CD4-positive, CD25-positive, alpha-beta regulatory T cell (primary cell): ENCODE measurements around the gene PLXND1. TPM values are rescaled to one million over a fixed set of nuclear protein-coding genes. Genes with fewer than 3 reads are reported as not detected.

Experiments used
- ATAC-seq, 2 donors: fragments of 150-1000 bp; cut with Tn5 transposase; one replicate each; pipeline ENCODE4 v1.10.0; 2021; ENCODE audit warnings: low read depth in 2 of 2, moderate number of reproducible peaks in 2 of 2, moderate library complexity in 1 of 2
- DNase-seq, 3 donors: peaks; one replicate each; pipeline versions ENCODE4 v3.0.0 to v3.0.0-alpha.2; 2012 to 2022; ENCODE audit warnings: mixed read lengths in 1 of 3
- H3K27ac ChIP-seq: one replicate; pipeline ENCODE4 v1.7.0; 2013; ENCODE audit warnings: mild to moderate bottlenecking, low read length; ENCODE audit not compliant: insufficient read depth, poor library complexity, severe bottlenecking
- H3K27me3 ChIP-seq: one replicate; pipeline ENCODE4 v1.7.0; 2013; ENCODE audit warnings: low read length; ENCODE audit not compliant: control insufficient read depth, insufficient read depth
- H3K36me3 ChIP-seq: one replicate; pipeline ENCODE4 v1.7.0; 2013; ENCODE audit warnings: mild to moderate bottlenecking, low read length, moderate library complexity; ENCODE audit not compliant: control insufficient read depth, insufficient read depth
- H3K4me1 ChIP-seq: 2 replicates; pipeline ENCODE4 v1.7.0; 2013; ENCODE audit warnings: mild to moderate bottlenecking, low read length; ENCODE audit not compliant: insufficient read depth, control insufficient read depth, poor library complexity, severe bottlenecking
- H3K4me3 ChIP-seq: one replicate; pipeline ENCODE4 v1.7.0; 2013; ENCODE audit warnings: low read depth, mild to moderate bottlenecking, low read length, moderate library complexity
- H3K9me3 ChIP-seq, 2 experiments: 1 replicate in 1 of 2; 2 replicates in 1 of 2; pipeline ENCODE4 v1.7.0; 2013; ENCODE audit warnings: low read length in 2 of 2, mild to moderate bottlenecking in 1 of 2, moderate library complexity in 1 of 2; ENCODE audit not compliant: control insufficient read depth in 2 of 2
- H3K27ac Mint-ChIP-seq, 3 donors: one replicate each; pipeline ENCODE4 v1.8.0; 2020 to 2022; ENCODE audit warnings: mild to moderate bottlenecking in 3 of 3, mixed read lengths in 3 of 3, moderate library complexity in 2 of 3
- H3K27me3 Mint-ChIP-seq: one replicate; pipeline ENCODE4 v1.8.0; 2022; ENCODE audit warnings: mild to moderate bottlenecking, mixed read lengths
- H3K36me3 Mint-ChIP-seq: one replicate; pipeline ENCODE4 v1.8.0; 2020; ENCODE audit warnings: mixed read lengths
- H3K4me1 Mint-ChIP-seq, 4 donors: one replicate each; pipeline ENCODE4 v1.8.0; 2020 to 2022; ENCODE audit warnings: mixed read lengths in 4 of 4, mild to moderate bottlenecking in 1 of 4
- H3K4me3 Mint-ChIP-seq, 4 donors: one replicate each; pipeline ENCODE4 v1.8.0; 2020 to 2022; ENCODE audit warnings: mild to moderate bottlenecking in 4 of 4, mixed read lengths in 4 of 4, moderate library complexity in 3 of 4
- H3K9me3 Mint-ChIP-seq, 7 donors: one replicate each; pipeline ENCODE4 v1.8.0; 2020 to 2022; ENCODE audit warnings: mixed read lengths in 7 of 7, mild to moderate bottlenecking in 3 of 7, moderate library complexity in 2 of 7
- polyA plus RNA-seq, 4 donors: library from polyadenylated mRNA; unstranded; fragments of 300-500 nt; fragmentation: Illumina TruSeq; gene quantifications; one replicate each; pipeline ENCODE4 v1.2.3, GENCODE V29; 2021
- total RNA-seq: library from RNA; stranded (reverse); gene quantifications from one replicate; pipeline ENCODE4 v1.2.3, GENCODE V29; 2022

The PLXND1 gene
- total and polyA plus RNA-seq, 5 donors from 2014 or later = 0.48 to 11.3 (median 0.83) TPM; not detected in 1

- Histone ChIP-seq H3K27ac (no peak overlapping the region), H3K27me3 (no peaks in the 10 kb centered on the region), H3K4me1 (no peaks in the 10 kb centered on the region), H3K4me3 (no peak overlapping the region), H3K9me3 (no peaks in the 10 kb centered on the region), H3K36me3 (no peaks in the 10 kb centered on the region)
- Mint-ChIP-seq H3K4me3 (no peak overlapping the region), H3K27ac (no peak overlapping the region), H3K27me3 (peaks cover under 1% of the 10 kb centered on the region), H3K4me1 (no peaks in the 10 kb centered on the region), H3K9me3 (peaks cover 0 to 4% (median 0%) of the 10 kb centered on the region in 7 donors), H3K36me3 (no peaks in the 10 kb centered on the region)
- DNase-seq (no peak), ATAC-seq (no peak)
Measured at GRCh38 chr3:129532261-129532660, 74.2 kb downstream of the PLXND1 start.

- Mint-ChIP-seq H3K4me1 (no peaks in the 10 kb centered on the region), H3K27ac (no peak overlapping the region), H3K36me3 (no peaks in the 10 kb centered on the region), H3K4me3 (no peak overlapping the region), H3K27me3 (no peaks in the 10 kb centered on the region), H3K9me3 (peaks cover 0 to 4% (median 0%) of the 10 kb centered on the region in 7 donors)
- no peak for ATAC-seq
- Histone ChIP-seq H3K27ac (no peak overlapping the region), H3K4me3 (no peak overlapping the region), H3K36me3 (no peaks in the 10 kb centered on the region), H3K27me3 (no peaks in the 10 kb centered on the region), H3K9me3 (no peaks in the 10 kb centered on the region), H3K4me1 (no peaks in the 10 kb centered on the region)
- no peak for DNase-seq
Measured at GRCh38 chr3:129531699-129532098, 74.8 kb downstream of the PLXND1 start.

GRCh38 chr3:129530821-129531220 lies 75.7 kb downstream of the PLXND1 start:
- no peak for ATAC-seq
- no peak overlapping the region for H3K27ac Mint-ChIP-seq
- Histone ChIP-seq H3K4me3 (no peak overlapping the region), H3K9me3 (no peaks in the 10 kb centered on the region), H3K36me3 (no peaks in the 10 kb centered on the region), H3K4me1 (no peaks in the 10 kb centered on the region), H3K27me3 (no peaks in the 10 kb centered on the region), H3K27ac (no peak overlapping the region)
- H3K4me1 Mint-ChIP-seq = no peaks in the 10 kb centered on the region
- peaks cover 0 to 4% (median 0%) of the 10 kb centered on the region in 7 donors for H3K9me3 Mint-ChIP-seq
- H3K27me3 Mint-ChIP-seq = no peaks in the 10 kb centered on the region
- no peak overlapping the region for H3K4me3 Mint-ChIP-seq
- H3K36me3 Mint-ChIP-seq = no peaks in the 10 kb centered on the region
- no peak for DNase-seq

GRCh38 chr3:129530251-129530791 lies 76.2 kb downstream of the PLXND1 start:
- ATAC-seq (no peak), DNase-seq (no peak)
- Histone ChIP-seq H3K4me3 (no peak overlapping the region), H3K27me3 (no peaks in the 10 kb centered on the region), H3K4me1 (no peaks in the 10 kb centered on the region), H3K36me3 (no peaks in the 10 kb centered on the region), H3K9me3 (no peaks in the 10 kb centered on the region), H3K27ac (no peak overlapping the region)
- no peaks in the 10 kb centered on the region for H3K4me1 Mint-ChIP-seq
- no peaks in the 10 kb centered on the region for H3K36me3 Mint-ChIP-seq
- no peak overlapping the region for H3K27ac Mint-ChIP-seq
- H3K9me3 Mint-ChIP-seq = peaks cover 0 to 4% (median 0%) of the 10 kb centered on the region in 7 donors
- H3K4me3 Mint-ChIP-seq = no peak overlapping the region
- H3K27me3 Mint-ChIP-seq = no peaks in the 10 kb centered on the region

- H3K9me3 Mint-ChIP-seq = peaks cover 0 to 4% (median 0%) of the 10 kb centered on the region in 7 donors
- H3K27ac Mint-ChIP-seq = peak overlapping the region in 1 of 3 donors; percentile 67
- H3K36me3 Mint-ChIP-seq = no peaks in the 10 kb centered on the region
- Histone ChIP-seq H3K4me1 (no peaks in the 10 kb centered on the region), H3K27ac (no peak overlapping the region), H3K4me3 (no peak overlapping the region), H3K9me3 (no peaks in the 10 kb centered on the region), H3K27me3 (no peaks in the 10 kb centered on the region), H3K36me3 (no peaks in the 10 kb centered on the region)
- DNase-seq = no peak
- no peaks in the 10 kb centered on the region for H3K27me3 Mint-ChIP-seq
- H3K4me1 Mint-ChIP-seq = no peaks in the 10 kb centered on the region
- no peak overlapping the region for H3K4me3 Mint-ChIP-seq
- ATAC-seq = no peak
Measured at GRCh38 chr3:129529436-129530210, 76.9 kb downstream of the PLXND1 start.

GRCh38 chr3:129528589-129529100 lies 77.8 kb downstream of the PLXND1 start, which contains the start of gene RHO:
RHO (plus strand) TSS chr3:129528639; CDS start chr3:129528734, 95 bp downstream.
- Histone ChIP-seq H3K27me3 (no peaks in the 10 kb centered on the region), H3K9me3 (no peaks in the 10 kb centered on the region), H3K36me3 (no peaks in the 10 kb centered on the region), H3K4me3 (no peak within 1 kb of the TSS), H3K27ac (no peak within 1 kb of the TSS), H3K4me1 (no peaks in the 10 kb centered on the region)
- no peaks in the 10 kb centered on the region for H3K4me1 Mint-ChIP-seq
- ATAC-seq (no peak), DNase-seq (no peak)
- H3K9me3 Mint-ChIP-seq = no peaks in the 10 kb centered on the region
- H3K27me3 Mint-ChIP-seq = no peaks in the 10 kb centered on the region
- H3K27ac Mint-ChIP-seq = peak within 1 kb of the TSS in 2 of 3 donors; percentile 59 to 69
- no peak within 1 kb of the TSS for H3K4me3 Mint-ChIP-seq
- no peaks in the 10 kb centered on the region for H3K36me3 Mint-ChIP-seq

GRCh38 chr3:129527262-129527661 lies 79.2 kb downstream of the PLXND1 start:
- Mint-ChIP-seq H3K36me3 (no peaks in the 10 kb centered on the region), H3K27ac (peak overlapping the region in 1 of 3 donors; percentile 69), H3K4me1 (no peaks in the 10 kb centered on the region), H3K9me3 (no peaks in the 10 kb centered on the region), H3K4me3 (no peak overlapping the region), H3K27me3 (no peaks in the 10 kb centered on the region)
- H3K27ac ChIP-seq = no peak overlapping the region
- no peaks in the 10 kb centered on the region for H3K9me3 ChIP-seq
- no peaks in the 10 kb centered on the region for H3K27me3 ChIP-seq
- no peaks in the 10 kb centered on the region for H3K36me3 ChIP-seq
- ATAC-seq = no peak
- no peaks in the 10 kb centered on the region for H3K4me1 ChIP-seq
- no peak for DNase-seq
- no peak overlapping the region for H3K4me3 ChIP-seq
